Endometrium (tissue), 2 donors: ENCODE measurements around the gene UNK.
A peak's percentile ranks its signal among the peaks of the same experiment; 100 is the strongest.
"Not testable (repeated sequence)": the region's sequence is repeated elsewhere in the genome, so short reads cannot be mapped to it uniquely, and the experiment has no call there.

ENCODE experiments used
- FAIRE-seq: peaks from 2 replicates; lab custom pipeline; 2012; peaks lifted over from hg19 to GRCh38; lab: Jason Lieb, UNC
- donor health status: control.
- donor health status: control.

UNK gene

GRCh38 chr17:75774471-75774990, 10.1 kb upstream of the UNK start:
- no peak for FAIRE-seq

GRCh38 chr17:75774991-75775668, 9.5 kb upstream of the UNK start:
- no peak for FAIRE-seq

GRCh38 chr17:75776386-75777295, 8.0 kb upstream of the UNK start:
- FAIRE-seq, result no peak

GRCh38 chr17:75777296-75777922, 7.2 kb upstream of the UNK start:
- FAIRE-seq, result peak; percentile 23

GRCh38 chr17:75778066-75778860, 6.3 kb upstream of the UNK start:
- FAIRE-seq, result not testable (repeated sequence)

- no peak for FAIRE-seq
Measured at GRCh38 chr17:75778861-75779249, 5.8 kb upstream of the UNK start.

GRCh38 chr17:75779250-75779986, 5.2 kb upstream of the UNK start:
- no peak for FAIRE-seq

GRCh38 chr17:75779987-75780889, 4.4 kb upstream of the UNK start:
- FAIRE-seq, result peak; percentile 98

GRCh38 chr17:75783069-75783783, 1.4 kb upstream of the UNK start:
- FAIRE-seq, result peak; percentile 67

GRCh38 chr17:75783803-75784472, 668 bp upstream of the UNK start:
- FAIRE-seq, result no peak

- FAIRE-seq, result no peak
Measured at GRCh38 chr17:75785016-75785890, 647 bp downstream of the UNK start.

GRCh38 chr17:75791254-75791653, 6.6 kb downstream of the UNK start:
- FAIRE-seq, result no peak

- no peak for FAIRE-seq
Measured at GRCh38 chr17:75793460-75793859, 8.9 kb downstream of the UNK start.

- FAIRE-seq, result no peak
Measured at GRCh38 chr17:75795820-75796607, 11.4 kb downstream of the UNK start.

GRCh38 chr17:75799402-75799801, 14.8 kb downstream of the UNK start:
- no peak for FAIRE-seq

GRCh38 chr17:75803883-75804282, 19.3 kb downstream of the UNK start:
- FAIRE-seq, result no peak
